GM19328 (cell line): Measurements from ENCODE around the gene GARS1.

Experiments used
- ATAC-seq: cut with Tn5 transposase; IDR thresholded peaks from one replicate; pipeline ENCODE4 v1.9.1; 2021; ENCODE audit warnings: mild to moderate bottlenecking, moderate library complexity; ENCODE audit not compliant: unreplicated experiment

The GARS1 gene

GRCh38 chr7:30674420-30674819 lies 79.7 kb downstream of the GARS1 start:
- ATAC-seq, result no peak

GRCh38 chr7:30674876-30675275 lies 80.2 kb downstream of the GARS1 start:
- no peak for ATAC-seq

GRCh38 chr7:30678805-30679204 lies 84.1 kb downstream of the GARS1 start:
- no peak for ATAC-seq

GRCh38 chr7:30679664-30680063 lies 85.0 kb downstream of the GARS1 start:
- ATAC-seq, result no peak

GRCh38 chr7:30681331-30681797 lies 86.7 kb downstream of the GARS1 start:
- no peak for ATAC-seq

- no peak for ATAC-seq
Measured at GRCh38 chr7:30681815-30682211, 87.1 kb downstream of the GARS1 start.

- no peak for ATAC-seq
Measured at GRCh38 chr7:30682212-30683083, 87.8 kb downstream of the GARS1 start, which contains the start of gene CRHR2. CRHR2 (minus strand) TSS chr7:30682456; CDS start chr7:30682280, 176 bp downstream.

GRCh38 chr7:30683306-30683705 lies 88.6 kb downstream of the GARS1 start:
- ATAC-seq, result no peak
